Stimulated activated CD8-positive, alpha-beta memory T cell treated with anti-CD3 and anti-CD28 coated beads, Interleukin-7, amount 100 ng/mL, for 1 hour (primary cell): ENCODE measurements around the gene TMEM88.
"Not testable (repeated sequence)": the region's sequence is repeated elsewhere in the genome, so short reads cannot be mapped to it uniquely, and the experiment has no call there.

Experiments used
- DNase-seq, 2 donors: peaks; one replicate each; pipeline ENCODE4 v3.0.0-alpha.2; 2020; ENCODE audit warnings: low read depth in 2 of 2

Gene TMEM88, protein sequence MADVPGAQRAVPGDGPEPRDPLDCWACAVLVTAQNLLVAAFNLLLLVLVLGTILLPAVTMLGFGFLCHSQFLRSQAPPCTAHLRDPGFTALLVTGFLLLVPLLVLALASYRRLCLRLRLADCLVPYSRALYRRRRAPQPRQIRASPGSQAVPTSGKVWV

DNA sequence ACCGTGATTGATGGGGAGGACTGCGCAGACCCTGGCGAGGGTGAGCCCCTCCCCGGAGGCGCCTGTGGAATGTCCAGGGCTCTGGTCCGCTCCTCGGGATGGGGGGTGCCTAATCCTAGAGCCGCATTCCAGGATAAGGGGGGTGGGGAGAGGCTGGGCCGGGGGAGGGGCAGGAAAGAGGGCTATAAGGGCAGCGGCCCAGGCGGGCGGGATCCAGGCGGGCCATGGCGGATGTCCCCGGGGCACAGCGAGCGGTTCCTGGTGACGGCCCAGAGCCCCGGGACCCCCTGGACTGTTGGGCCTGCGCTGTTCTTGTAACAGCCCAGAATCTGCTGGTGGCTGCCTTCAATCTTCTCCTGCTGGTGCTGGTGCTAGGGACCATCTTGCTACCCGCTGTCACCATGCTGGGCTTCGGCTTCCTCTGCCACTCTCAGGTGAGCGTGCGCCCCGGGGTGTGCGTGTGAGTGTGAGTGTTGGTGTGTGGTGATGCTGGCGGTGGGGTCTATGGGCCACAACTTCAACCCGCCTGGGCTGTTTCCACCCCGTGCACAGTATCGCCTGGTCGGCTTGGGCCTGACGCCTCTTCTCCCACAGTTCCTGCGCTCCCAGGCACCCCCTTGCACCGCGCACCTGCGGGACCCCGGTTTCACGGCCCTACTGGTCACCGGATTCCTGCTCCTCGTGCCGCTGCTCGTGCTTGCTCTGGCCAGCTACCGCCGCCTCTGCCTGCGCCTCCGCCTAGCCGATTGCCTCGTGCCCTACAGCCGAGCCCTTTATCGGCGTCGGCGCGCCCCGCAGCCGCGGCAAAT lies at the start of gene TMEM88:
Gene TMEM88 (plus strand): TSS at position 216 of the 809 bp plus-strand sequence. CDS start 9 bp downstream, at position 225.
- DNase-seq: no peak

DNA sequence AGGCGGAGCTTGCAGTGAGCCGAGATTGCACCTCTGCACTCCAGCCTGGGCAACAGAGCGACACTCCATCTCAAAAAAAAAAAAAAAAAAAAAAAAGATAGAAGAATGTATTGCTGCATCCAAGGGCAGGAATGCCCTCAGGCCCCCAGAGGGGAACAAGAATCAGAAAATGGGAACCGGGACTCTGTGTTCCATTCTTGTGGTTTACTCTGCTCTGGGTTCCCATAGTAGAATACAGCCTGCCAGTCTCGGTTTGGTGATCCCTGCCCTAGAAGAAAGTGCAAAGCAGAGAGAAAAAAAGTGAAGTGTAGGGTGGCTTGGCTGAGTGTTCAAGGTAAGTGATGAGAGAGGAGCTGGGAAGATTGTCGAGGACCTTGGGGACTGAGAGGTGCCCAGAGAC lies 48.3 kb upstream of the TMEM88 start:
- no peak for DNase-seq

DNA sequence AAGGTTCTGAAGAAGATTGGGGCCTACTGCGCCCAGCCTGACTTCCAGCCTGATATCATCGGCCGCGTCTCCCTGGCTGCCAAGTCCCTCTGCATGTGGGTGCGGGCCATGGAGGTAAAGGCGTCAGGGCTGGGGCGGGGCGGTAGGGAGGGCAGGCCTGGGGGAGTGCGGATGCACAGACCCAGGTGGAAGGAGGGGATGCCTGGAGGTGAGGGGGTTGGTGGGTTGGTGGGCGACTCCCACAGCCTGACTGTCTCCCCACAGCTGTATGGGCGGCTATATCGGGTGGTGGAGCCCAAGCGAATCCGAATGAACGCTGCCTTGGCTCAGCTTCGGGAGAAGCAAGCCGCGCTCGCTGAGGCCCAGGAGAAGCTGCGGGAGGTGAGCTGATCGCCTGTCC lies 47.7 kb upstream of the TMEM88 start:
- no peak for DNase-seq

DNA sequence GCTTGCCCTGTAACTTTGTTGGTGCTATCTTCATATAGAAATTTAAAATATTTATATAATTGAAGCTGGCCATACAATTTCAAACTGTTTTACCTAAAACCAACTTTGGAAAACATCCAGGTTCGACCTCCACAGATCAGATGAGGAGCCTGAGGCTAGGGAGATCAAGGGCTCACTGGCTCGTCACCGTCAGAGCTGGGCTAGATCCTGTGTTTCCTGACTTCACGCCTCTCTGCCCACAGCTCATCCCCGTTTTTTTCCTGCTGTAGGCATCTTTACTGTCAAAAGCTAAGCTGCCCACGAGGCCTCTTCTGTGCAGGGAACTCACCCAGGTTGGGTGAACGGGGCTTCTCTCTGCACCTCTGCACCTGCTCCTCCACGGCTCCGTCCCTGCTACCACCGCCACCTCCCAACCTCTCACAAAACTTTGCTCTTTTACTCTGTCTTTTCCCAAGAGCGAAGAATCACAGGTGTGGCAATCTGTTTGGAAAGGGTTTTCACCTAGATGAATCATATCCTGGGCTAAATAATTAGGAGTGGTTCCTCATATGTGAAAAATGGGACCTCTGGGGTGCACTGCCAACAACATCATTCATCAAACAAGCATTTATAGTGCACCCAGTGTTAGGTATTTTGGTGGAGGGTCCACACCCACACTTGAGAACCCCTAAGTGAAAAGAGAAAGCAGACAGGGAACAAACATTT lies 45.6 kb upstream of the TMEM88 start:
- no peak for DNase-seq

DNA sequence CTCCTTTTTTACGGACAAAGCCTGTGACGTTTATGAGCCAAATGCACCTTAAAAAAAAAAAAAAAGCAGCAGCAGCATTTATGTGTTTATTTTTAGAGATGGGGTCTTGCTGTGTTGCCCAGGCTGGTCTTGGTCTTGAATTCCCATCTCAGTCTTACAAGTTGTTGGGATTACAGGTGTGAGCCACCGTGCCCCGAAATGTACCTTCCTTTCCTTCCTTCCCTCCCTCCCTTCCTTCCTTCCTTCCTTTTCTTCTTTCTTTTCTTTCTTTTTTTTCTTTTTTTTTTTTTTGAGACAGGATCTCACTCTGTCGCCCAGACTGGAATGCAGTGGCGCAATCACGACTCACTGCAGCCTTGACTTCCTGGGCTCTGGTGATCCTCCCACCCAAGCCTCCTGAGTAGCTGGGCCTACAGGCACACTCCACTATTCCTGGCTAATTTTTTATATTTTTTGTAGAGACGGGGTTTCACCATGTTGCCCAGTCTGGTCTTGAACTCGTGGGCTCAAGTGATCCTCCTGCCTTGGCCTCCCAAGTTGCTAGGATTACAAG lies 45.0 kb upstream of the TMEM88 start:
- DNase-seq: not testable (repeated sequence)

DNA sequence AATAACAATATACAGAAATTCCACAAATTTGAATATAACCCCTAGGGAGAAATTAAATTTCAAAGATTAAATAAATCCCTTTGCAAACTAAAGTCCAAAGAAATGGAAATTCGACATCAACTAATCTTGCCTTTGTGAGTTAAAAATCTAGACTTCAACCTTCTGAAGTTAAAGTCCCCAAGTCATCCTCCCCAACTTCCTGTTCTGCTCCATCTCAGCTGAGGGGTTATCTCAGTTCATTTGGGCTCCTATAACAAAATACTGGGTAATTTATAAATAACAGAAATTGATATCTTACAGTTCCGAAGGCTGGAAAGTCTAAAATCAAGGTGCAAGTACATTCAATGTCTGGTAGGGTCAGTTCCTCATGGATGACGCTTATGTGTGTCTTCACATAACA lies 43.6 kb upstream of the TMEM88 start:
- DNase-seq: no peak

DNA sequence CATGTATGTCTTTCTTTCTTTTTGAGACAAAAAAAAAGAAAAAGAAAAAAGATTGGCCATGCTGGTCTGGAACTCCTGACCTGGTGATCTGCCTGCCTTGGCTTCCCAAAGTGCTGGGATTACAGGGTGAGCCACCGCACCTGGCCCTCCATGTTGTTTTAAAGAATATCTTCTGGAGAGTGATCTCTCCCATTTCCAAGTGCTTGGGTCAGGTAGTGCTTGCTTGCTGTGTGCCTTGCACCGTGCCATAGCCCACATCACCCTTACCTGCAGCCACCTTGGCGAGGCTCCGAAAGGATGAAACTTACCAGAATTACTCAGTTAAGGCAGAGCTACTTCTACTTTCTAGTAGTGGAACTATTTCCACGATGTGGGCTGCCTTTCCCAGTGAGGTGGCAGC lies 39.9 kb upstream of the TMEM88 start:
- no peak for DNase-seq

DNA sequence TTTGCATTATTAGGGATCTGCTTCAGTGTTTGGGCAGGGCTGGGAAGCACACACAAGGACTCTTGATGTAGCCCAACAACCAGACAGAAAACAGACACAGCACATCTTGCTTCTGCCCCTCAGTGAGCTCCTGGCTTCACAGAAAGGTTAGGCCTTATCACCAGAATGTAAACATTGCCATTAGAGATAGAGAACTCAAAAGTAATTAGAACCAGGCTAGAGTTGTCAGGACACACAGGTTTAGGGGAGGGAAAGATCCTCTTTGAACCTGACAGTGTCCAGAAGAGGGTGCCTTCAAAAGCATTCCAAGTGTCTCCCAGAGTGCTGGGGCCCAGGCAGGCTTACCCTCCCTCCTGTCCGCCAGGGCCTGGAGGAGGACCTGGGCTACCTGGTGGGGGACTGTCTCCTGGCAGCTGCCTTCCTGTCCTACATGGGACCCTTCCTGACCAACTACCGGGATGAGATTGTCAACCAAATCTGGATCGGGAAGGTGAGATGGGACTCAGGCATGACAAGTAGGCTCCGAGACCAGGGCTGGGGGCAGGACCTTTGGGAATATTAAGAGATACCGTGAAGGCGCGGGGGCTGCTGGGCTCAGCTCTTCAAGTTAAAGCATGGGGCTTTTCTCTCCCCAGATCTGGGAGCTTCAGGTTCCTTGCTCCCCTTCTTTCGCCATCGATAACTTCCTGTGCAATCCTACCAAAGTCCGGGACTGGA lies 37.8 kb upstream of the TMEM88 start:
- DNase-seq: no peak

DNA sequence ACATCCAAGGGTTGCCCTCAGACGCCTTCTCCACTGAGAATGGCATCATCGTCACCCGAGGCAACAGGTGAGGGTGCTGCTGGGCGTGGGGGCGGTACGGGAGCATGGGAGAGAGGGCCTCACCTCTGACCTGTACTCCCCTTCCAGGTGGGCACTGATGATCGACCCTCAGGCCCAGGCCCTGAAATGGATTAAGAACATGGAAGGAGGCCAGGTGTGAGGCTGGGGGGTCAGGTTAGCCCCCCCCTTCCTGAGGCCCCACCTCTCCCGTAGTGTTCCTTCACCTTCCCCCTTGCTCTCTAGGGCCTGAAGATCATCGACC lies 37.3 kb upstream of the TMEM88 start:
- no peak for DNase-seq

DNA sequence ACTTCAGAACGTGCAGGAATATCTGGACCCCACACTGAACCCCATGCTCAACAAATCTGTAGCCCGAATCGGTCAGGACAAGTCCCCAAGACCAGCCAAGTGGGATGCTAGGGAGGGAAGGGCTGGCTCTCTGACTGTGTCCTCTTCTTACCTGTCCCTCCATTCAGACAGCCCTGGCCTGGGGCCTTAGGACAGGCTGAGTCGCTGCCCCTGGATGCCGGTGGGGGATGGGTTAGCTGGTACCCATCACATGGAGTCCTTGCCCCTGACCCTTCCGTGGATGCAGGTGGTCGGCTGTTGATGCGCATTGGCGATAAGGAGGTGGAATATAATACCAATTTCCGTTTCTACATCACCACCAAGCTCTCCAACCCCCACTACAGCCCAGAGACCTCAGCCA lies 36.8 kb upstream of the TMEM88 start:
- DNase-seq: no peak

DNA sequence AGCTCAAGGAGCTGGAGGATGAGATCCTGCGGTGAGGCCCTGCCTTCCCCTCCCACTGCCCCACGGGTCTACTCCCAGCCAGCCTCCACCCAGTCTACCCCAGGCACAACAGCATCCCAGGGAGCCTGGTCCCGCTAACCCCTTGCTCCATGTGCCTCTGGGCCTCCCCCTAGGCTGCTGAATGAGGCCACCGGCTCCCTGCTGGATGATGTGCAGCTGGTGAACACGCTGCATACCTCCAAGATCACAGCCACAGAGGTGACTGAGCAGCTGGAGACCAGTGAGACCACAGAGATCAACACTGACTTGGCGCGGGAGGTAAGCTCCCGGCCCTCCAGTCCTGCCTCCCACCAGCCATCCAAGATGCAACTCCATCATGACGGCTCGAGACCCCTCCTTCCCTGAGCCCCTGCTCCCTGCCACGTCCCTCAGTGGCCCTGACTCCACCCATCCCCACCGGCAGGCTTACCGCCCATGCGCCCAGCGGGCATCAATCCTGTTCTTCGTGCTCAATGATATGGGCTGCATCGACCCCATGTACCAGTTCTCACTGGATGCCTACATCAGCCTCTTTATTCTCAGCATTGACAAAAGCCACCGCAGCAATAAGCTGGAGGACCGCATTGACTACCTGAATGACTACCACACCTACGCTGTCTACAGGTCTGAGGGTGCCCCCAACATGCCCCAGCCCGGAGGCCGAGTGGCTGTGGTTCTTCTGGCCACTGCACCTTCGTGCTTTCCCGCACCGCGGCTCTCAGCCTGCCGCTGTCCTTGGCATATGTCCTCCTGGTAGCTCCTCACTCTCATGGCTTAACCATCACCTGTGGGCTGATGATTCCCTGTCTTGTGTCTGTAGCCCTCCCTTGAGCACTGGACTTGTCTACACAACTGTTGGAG lies 35.9 kb upstream of the TMEM88 start:
- DNase-seq: no peak

DNA sequence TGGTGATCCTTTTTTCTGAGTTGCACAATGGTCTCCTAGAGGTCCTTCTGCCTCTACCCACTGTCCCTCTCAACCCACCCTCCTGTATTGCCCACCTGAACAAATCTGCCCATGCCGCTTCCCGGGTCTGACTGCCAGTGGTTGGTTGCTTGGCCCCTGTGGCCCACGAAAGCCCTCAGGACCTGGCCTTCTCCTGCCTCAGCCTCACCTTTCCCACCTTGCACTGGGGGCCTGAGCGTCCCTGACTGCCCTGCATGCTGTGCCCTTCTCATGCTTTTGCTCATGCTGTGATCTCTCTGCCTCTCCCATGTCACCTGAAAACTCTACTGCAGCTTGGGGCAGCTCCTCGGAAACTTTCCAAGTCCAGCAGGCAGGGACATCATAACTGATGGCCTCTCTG lies 34.6 kb upstream of the TMEM88 start:
- no peak for DNase-seq

DNA sequence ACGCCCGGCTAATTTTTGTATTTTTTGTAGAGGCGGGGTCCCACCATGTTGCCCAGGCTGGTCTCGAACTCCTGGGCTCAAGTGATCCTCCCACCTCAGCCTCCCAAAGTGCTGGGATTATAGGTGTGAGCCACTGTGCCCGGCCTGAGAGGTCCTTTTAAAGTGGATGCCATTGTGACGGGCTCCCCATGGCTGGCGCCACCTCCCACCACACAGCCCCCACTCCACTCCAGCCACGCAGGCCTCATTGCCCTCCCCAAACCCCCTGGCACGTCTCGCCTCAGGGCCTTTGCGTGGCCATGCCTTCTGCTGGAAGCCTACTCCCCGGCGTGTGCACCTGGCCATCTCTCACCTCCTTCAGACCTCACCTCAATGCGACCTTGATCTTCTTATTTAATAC lies 32.7 kb upstream of the TMEM88 start:
- no peak for DNase-seq

DNA sequence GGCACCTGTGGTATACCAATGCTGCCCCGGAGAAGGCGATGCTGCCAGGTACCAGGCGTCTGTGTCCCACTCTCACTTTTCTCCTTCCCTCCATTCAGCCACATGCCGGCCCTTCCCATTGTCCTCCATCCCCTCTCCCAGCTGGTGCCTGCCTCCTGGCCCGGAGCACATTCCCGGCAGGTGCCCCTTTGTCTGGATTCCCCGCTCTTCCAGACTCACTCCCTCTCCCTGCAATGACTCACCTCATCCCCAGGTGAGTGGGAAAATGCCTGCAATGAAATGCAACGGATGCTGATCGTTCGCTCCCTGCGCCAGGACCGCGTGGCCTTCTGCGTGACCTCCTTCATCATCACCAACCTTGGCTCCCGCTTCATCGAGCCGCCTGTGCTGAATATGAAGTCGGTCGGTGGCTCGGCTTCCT lies 31.3 kb upstream of the TMEM88 start:
- DNase-seq: no peak

DNA sequence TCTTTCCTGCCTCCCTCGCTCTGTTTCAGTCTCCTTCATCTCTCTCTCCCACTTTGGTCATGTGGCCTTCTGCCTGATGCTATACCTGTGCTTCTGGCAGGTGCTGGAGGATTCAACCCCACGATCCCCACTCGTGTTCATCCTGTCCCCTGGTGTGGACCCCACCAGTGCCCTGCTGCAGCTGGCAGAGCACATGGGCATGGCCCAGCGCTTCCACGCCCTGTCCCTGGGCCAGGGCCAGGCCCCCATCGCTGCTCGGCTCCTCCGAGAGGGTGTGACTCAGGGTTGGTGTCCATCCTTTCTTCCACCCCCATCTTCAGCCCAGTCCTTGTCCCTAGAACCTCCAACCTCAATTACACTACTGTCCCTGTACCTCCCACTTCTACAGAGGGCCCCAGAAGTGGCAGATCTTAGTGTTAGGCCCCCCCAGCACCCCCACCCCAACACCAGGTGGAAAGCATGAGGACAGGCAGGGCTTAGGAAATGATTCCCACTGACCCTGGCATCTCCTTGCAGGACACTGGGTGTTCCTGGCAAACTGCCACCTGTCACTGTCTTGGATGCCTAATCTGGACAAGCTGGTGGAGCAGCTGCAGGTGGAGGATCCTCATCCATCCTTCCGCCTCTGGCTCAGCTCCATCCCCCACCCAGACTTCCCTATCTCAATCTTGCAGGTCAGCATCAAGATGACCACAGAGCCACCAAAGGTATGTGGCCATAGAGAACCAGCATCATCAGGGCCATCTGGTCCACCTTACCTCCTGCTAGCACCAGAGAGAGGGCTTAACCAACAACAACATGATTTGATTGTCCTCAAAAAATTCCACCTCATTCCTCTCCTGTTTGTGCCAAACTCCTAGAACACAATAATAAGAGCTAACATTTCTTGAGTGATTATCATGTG lies 30.6 kb upstream of the TMEM88 start:
- DNase-seq: no peak

DNA sequence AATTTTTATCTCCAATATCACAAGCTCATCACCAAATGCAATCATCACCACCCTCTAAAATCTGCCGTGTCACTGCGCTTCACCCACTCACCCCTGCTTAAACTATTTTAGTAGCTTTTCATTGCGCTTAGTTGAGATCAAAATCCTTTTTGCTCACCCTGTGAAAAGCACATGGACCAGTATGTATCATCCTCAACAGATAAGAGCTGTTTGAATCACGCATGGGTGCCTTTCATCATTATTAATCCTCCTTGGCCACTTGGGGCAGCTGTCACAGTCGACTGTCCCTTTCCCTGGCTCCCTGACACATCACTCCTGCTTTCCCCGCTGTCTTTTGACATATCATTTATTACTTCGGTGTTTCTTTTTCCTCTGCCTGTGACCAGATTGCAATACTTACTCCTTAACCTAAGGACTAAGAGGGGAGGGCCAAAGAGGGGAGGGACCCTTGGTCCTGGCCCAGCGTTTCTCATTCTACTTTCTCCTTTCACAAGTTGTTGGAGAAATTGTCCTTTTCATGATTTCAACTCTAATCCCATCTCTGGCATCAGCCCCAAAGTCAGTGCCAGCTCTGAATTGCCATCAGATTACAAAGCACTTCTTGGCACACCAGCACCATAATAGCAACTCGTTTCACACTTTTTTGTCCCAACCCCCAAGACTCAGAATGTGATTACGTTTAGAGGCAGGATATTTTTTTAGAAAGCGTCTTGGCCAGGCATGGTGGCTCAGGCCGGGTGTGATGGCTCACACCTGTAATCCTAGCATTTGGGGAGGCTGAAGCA lies 29.5 kb upstream of the TMEM88 start:
- DNase-seq: no peak

DNA sequence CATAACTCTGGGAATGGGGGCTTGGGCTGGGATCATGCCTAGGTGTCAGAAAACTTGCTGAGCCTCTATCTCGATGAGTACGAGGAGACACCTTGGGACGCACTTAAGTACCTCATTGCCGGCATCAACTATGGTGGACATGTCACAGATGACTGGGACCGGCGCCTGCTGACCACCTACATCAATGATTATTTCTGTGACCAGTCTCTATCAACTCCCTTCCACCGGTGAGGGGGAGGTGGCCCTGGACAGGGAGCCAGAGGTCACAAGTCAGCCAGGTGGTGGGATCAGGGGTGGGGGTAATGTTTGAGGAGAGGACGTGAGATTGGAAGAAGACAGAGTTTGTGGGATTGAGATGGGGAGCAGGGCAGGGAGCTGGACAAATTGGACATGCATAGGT lies 24.2 kb upstream of the TMEM88 start:
- DNase-seq: no peak

DNA sequence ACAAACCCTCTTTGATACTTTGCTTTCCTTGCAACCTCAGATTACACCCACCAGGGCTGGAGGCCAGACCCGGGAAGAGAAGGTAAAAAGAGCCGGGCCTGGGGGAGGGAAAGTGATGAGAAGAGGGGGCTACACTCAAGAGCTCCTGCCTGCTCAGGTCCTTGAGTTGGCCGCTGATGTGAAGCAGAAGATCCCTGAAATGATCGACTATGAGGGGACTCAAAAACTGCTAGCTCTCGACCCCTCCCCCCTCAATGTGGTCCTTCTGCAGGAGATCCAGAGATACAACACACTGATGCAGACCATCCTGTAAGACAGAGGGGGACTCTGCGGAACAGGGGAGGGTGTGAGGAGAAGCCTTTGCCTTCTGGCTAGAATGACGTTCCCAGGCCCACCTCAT lies 23.6 kb upstream of the TMEM88 start:
- DNase-seq: no peak

DNA sequence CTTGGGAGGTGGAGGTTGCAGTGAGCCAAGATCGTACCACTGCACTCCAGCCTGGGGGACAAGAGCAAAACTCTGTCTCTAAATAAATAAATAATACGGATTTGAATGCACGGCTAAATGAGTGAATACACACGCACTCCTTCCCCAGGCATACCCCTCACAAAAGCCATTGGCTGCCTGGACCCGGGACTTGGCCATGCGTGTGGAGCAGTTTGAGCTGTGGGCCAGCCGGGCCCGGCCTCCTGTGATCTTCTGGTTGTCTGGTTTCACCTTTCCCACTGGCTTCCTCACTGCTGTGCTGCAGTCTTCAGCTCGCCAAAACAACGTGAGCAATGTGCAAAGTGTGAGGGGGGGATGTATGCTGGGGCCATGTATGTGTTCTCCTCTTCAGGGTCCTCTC lies 22.4 kb upstream of the TMEM88 start:
- DNase-seq: no peak
